GM19238 (cell line): ENCODE results near the gene LYPD6B.

Experiments
- DNase-seq: peaks from one replicate; pipeline ENCODE4 v3.0.0; 2011; ENCODE audit warnings: low spot score; ENCODE audit not compliant: insufficient read length

LYPD6B gene

DNA sequence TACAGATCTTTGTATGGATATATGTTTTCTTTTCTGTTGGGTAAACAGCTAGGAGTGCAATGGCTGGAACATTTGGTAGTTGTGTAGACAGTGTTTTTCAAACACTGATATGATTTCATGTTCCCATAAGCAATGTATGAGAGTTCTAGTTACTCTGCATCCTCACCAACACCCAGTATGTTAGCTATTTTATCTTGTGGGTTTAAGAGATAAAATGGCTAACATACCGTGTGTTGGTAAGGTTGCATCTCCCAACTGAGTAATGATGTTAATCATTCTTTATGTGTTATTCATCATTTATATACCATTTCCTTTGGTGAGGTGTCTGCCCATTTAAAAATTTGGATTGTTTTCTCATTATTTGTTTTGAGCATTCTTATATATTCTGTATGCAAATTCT is 65.7 kb downstream of the LYPD6B start:
- no peak for DNase-seq

DNA sequence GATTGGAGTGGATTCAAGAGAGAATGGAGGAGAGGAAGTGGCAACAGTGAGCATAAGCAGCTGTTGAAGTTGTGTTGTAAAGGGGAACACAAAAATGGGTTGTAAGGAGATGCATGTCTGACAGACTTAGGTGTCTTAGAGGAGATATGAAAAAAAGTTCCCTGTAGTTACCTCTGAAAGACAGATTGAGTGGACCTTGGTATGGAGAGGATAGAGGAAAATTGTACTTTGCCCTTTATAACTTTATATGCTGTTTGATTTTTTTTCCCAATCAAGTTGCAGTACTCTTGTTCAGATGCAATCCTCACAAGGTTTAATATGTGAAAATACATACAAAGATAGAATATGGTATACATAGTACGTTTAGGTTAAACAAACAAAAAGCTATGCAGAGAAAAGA is 73.6 kb downstream of the LYPD6B start:
- no peak for DNase-seq

DNA sequence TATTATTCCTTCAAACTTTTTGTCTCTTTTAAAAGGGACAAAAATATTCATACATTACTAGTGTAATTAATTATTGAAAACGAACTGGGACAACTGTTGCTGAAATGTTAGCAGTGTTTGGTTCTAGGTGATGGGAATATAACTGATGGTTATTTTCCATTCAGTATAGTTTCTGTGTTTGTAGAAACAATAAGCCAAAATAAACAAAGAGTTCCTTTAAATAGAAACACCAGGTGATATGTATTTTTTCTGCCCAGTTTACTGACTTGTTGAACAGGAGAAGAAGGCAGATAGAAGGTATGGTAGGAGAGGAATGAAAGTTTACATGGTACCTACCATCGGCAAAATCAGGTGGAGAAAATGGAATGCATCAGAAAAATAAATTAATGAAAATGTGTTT is 74.2 kb downstream of the LYPD6B start:
- DNase-seq, result no peak

DNA sequence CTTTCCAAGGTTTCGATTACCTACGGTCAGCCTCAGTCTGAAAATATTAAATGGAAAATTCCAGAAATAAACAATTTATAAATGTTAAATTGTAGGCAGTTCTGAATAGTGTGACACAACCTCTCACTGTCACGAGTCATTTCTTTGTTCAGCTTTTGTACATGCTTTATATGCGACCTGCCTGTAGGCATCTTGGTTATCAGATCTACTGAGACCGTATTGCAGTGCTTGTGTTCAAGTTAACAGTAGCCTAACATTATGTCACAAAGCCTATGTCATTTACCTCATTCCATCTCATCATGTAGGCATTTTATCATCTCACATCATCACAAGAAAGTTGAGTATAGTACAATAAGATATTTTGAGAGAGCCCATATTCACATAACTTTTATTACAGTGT is 77.3 kb downstream of the LYPD6B start:
- no peak for DNase-seq

DNA sequence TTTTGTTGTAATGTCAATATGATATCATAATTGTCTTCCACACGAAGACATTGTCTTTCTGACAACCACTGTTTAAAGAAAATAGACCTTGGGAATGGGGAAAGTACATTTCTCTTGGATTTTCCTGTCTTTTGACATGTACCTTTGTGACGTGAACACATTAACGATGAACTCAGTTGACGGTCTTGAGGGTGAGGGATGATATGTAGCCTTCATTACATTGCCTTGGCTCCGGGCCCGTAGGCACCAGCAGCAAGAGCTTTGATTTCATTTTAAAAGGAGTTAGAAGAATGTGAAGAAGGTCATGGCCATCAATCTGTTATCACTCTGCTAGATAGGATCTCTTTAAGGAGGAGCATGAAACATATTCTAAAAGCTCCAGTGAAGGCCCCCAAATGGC is 80.9 kb downstream of the LYPD6B start:
- no peak for DNase-seq

DNA sequence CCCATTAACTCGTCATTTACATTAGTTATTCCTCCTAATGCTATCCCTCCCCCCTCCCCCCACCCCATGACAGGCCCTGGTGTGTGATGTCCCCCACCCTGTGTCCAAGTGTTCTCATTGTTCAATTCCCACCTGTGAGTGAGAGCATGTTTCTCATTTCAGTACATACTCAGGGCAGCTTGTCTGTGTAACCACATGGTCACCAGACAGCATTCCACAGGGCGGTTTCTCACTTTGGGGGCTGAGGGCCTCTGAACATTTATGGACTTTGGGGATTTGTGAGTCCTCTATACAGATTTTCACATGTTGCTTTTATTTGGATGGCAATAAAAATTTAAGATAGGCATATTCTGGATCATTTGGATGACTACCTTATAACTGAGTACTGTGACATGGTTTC is 84.0 kb downstream of the LYPD6B start:
- DNase-seq, result no peak

DNA sequence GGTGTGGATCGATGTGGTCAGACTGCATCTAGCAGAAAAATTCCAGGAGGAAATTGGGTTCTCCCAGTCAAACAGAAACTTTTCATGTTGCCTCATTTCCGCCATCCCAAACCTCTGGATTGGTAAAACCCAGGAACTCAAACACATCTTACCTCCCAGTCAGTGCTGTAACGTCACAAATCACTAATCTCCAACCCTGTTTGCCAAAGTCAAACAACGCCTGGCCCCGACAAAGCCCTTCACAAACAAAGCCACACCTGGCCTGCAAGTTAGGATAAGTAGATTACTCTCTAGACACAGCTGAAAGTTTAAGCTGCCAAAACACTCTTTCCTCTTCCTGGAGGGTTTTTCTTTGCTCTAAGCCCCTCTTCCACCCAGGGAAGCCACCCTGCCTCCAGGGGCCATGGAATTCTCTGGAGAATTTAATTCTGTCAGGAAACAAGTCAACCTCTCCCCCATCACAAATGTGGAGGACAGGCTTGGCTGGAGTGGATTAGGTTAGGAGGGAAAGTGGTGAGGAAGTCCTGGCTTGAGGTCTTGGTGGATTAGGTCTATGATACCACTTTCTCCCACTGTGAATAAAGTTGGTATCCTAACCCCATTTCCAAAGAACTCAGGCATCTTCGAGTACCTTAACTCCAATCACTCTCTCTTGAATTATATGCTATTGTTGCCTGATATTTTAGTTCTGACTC is 86.7 kb downstream of the LYPD6B start:
- DNase-seq, result no peak

DNA sequence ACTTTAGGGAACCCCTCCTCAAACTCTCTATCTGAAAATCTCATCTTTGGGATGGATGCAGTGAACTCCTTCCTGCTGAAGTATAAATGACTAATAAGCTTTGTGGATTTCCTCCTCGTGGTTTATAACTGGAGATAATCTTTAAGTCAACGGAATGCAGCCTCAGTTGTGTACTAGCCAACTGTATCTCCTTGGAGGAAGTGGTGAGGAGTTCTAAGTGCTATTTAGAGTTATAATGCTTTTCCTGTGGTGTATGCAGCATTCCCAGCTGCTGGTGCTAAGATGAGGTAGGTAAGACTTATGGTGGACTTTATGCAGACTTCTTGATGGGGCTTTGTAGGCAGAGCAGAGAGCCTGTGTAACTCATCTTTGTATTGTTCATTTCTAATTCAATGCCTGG is 90.9 kb downstream of the LYPD6B start:
- no peak for DNase-seq

DNA sequence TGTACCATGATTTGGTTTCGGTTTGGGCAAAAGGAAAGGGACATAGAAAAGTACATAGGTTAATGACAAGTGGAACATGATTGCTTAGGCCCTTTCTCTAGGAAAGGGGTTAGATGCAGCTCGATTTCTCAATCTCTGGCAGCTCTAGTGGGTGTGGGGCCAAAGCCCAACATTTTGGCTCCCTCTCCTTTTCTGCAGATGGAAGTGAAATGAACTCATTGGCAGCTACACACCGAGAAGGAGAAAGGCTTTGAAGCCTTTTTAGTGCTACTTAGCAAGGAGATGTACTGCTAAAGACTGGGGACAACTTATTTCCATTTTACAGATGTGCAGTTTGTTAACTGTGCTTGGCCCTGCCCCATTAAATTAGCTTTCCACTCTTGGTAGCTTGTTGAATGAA is 93.8 kb downstream of the LYPD6B start:
- no peak for DNase-seq

DNA sequence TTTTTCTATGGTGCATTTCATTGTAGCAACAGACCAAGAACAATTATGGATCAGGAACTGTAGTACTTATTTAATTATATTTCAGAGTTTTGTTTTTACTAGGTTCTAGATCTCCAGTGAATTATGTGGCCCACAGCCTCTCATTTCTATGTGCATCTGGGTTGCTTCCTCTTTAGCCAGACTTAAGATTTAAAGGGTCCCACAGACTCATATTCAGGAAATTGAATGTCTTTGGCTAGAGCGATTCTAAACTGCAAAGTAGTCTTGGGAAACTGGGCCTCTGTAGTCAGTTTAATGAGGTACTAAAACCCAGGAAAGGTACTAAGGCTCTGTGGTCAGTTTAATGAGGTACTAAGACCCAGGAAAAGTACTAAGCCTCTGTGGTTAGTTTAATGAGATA is 94.4 kb downstream of the LYPD6B start:
- DNase-seq, result no peak

DNA sequence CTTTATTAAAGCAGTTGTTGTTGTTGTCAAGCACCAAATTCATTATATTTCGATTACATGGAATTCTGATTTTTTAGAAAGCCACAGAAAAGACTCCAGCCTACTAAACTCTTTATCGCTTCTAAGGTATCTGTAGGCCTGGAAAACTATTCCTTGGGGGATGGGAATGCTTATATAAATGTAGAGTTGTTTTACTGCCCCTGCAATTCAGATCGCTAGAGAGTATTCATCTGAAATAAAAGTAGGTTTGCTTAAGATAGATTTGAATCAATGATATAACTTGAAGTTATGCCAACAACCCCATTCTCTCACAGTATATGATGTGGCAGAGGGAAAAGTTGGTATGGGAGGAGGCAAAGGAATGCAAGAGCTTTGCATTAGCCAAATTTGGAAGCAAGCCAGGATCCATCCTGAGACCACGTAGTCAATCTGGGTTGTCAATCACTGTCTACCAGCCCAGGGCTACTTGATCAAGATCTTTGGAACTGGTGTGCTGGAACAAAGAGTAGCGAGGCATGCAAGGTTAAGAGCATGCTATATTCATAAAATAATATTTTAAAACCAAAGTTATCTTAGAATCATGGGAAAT is 95.9 kb downstream of the LYPD6B start:
- no peak for DNase-seq

DNA sequence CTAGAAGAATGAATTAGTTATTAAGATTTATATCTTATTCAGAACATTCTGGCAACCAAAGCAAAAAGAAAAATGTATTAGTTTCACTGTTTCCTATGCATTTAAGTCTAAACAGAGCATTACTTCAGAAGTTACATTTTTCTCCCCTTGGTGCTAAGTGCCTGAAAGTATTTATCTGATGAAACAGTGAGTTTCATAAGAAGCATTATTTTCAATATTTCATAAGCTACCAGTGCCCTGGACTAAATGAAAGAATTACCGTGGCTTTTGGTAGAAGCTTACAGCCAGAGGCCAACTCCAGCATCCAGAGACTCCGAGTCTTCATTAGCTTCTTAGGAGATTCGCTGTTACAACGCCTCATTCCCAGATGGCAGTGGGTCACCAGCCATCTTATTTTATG is 97.6 kb downstream of the LYPD6B start:
- DNase-seq, result no peak

DNA sequence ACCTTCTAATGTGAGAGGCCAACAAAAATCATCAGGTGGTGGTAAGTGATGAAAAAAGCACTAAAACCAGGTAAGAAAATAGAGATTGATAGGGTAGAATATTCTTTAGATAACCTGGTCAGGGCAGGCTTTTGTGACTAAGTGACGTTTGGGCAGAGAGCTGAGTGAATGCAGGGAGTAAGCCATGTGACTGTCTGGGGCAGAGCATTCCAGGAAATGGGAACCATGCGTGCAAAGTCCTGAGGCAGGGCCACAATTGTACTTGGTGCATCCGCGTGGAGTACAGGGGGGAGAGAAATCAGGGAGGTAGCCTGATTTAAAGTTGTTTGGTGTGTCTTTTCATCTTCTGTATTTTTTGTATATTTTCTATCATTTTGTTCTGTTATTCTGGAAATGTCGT is 102.5 kb downstream of the LYPD6B start:
- no peak for DNase-seq

DNA sequence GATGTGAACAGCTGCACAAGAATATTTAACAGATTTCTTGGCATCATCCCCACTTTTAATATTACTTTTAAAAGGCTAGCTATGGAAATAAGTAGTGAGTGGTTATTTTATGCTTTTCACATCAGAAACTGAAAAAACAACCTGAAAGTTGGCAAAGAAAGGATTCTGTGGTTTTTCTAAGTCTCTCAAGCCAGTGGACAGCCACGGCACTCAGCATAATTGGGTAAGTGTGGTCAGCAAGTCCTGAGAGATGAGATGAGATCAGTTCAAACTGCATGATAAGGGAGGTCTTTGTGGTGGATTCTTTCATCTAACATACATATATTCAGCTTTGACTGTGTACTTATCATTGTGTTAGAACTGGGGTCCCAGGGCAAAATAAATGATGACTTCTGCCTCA is 105.2 kb downstream of the LYPD6B start:
- no peak for DNase-seq

DNA sequence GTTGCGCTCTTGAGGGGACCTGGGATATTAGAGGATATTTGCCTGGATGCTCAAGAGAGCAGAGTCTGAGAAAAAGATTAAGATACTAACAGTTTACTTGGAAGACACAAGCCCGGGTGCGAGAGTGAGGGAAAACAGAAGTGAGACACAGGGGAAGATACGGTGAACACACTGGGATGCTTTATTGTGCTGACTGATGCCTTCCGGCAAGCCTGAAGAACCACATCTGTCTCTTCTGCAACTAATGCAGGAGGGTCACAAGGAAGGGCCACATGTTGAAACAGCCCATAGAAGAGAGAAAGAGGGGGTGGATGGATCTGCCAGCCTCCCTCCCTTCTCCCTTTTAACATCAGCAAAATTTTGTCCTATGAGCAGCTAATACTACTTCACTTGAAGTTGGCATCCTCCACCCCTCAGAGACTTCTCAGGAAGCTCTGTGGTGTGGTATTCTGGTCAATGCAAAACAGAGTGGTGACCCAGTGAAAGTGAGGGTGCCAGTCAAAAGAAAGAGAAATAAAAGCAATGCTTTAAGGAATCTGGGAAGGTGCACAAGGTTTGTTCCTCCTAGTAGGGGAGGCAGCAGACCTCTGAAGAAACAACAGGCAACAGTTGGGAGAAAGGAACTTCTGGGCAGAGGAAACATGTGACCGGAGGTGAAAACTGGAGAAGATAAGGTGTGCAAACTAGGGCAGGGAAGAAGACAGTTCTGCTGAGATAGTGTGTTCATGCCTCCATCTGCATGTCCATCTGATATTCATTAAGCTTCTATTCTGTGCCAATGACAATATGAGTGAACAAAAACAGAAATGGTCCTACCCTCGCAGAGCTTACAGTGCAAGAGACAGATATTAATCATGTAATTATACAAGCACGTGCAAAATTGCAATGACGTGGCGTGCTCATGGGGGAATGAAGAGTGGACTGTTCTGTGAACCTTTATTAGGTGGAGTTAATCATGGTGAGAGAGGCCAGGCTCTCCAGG is 107.1 kb downstream of the LYPD6B start:
- no peak for DNase-seq

DNA sequence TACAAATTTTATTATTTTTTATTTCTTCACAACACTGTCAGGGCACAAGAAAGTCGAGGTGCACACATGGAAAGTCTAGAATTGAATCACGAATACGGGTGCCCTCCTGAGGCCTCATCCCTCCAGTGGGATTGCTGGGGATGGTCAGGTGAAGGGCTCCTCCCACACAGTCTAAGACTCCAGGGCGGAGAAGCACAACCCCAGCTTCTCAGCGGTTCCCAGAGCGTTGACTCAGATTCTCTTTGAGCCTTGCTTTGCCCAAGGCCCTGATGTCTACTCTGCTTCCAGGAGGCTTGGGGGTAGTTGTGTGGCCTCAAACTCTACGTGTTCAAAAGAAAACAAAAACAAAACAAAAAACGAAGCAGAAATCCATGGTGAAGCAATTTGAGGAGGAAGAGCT is 108.4 kb downstream of the LYPD6B start:
- no peak for DNase-seq

DNA sequence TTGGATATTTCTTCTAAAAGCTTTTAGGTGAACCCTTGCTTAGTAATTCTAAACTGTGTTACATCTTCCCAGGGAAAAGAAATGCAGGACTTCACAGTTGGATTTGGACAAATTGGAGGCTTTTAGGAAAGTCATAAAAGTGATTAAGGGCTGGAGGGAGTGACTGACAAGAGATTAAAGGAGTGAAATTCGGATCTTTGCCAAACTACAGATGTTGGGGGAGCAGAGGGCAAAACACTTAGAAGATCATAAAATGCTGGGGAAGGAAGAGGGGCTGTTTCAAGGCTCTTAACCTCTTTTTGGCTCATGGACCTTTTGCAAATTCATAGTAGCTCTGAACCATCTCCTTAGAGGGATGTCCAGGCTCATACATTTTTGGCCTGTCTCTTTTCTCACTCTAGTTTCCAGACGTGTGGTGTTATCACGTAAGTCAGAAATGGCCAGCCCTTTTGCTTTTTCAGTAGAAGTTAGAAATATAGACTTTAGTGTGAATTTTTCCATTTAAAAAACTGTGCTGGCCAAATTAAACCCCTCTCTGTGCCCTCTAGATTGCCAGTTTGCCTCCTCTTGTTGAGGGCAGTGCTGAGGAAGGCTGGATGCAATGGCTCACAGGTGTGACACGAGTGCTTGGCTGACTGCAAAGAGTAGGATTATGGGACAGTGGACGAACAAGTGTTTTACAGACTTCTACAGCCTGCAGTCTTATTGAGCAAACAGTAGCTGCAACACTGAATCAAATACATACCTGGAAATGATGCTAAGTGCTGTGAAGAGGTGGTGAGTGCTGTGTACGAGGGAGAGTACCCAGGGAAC is 109.9 kb downstream of the LYPD6B start:
- no peak for DNase-seq

DNA sequence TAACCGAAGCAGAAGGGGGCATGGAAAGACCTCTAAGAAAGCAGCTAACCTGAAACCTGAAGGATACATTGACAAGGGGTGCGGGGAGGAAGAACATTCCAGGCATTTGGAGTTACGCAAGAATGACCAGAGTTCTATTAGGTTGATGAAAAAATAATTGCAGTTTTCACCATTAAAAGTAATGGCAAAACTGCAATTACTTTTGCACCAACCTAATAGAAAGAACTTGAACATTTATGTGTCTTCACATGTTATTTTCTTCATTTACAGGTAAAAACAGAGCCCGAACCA is 110.5 kb downstream of the LYPD6B start:
- no peak for DNase-seq

DNA sequence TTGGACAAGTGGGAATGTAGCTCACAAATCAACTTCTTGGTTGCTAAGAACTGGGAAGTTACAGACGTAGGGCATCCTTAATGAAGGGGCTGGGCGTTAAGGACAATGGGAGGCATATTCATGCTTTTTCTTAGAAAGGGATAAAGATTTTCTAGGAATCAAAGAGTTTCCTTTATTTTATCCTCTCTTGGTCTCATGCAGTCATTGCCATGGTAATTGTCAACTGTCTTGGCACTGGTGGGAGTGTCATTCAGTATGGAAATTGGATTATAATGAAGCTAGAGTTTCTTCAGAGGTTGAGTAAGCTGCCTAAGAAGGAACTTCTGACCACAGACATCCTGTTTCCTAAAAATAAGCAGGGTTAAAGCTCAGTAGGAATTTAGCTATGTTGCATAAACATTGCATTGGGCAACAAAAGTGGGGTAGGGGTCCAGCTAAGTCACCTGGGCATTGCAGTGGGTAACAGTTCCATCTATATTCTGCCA is 114.0 kb downstream of the LYPD6B start:
- DNase-seq, result no peak

DNA sequence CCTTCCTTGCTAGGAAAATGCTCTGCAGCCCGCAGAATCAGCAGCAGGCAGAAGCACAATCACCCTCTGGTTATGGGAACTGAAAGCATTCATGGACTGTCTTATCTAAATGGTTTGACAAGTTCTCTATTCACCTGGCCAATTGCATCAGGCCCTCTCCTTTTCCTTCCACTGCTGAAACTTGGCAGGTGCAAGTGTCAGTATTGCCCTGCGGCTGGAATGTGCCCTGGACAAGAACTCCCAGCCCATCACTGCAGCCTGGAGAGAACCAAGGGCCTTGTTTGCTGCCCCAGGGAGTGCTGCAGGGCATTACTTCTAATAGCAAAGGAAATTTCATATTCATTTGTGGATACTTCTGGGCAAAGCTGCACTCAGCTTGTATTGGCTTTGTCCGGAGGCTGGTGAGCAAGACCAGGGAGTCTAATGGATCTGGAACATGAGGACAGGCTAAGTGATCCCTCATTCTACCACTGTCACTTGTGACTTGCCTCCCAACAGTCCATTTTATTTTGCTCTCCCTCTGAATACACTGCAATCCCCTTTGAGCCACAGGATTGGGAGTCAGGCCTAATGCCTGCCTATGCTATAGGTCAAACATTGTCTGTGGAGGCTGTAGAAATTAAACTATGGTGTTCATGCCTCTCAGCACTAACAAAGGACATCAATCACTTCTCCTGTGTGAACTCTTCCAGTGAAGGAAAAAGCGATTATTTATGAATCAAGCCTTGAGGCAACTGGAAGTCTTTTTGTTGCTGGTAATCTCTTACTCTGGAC is 116.9 kb downstream of the LYPD6B start:
- DNase-seq, result no peak

DNA sequence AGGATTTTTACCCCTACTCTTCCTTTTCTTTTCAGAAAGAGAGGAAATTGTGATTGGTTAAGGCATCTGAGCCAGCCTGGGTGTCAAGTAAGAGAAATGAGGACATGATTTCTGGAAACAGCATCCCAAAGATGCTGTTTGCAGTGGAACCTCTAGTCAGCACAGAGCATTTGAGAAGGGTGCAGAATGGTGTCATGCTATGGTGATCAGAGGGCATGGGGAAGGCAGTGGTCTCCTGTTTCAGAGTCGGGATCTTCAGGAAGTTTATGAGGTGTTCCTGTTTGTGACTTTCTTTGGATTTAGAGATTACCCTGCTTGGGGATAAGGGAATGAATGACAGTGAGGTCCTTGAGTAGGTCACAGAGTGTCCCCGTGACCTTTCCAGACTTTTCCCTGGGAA is 117.5 kb downstream of the LYPD6B start:
- no peak for DNase-seq
